ENCODE data around the gene HADHA.

HADHA gene

GRCh38 chr2:26243470-26244308 lies 743 bp downstream of the HADHA start:
- peak; percentile 36 for DNase-seq

GRCh38 chr2:26241928-26242436 lies 2.5 kb downstream of the HADHA start:
- DNase-seq = no peak

GRCh38 chr2:26238311-26238958 lies 6.0 kb downstream of the HADHA start:
- DNase-seq = no peak

GRCh38 chr2:26237868-26238267 lies 6.6 kb downstream of the HADHA start:
- DNase-seq = no peak

- no peak for DNase-seq
These were observed 9.3 kb downstream of the HADHA start for GRCh38 chr2:26235089-26235488.

GRCh38 chr2:26230806-26231205 lies 13.6 kb downstream of the HADHA start:
- no peak for DNase-seq

GRCh38 chr2:26229595-26229994 lies 14.8 kb downstream of the HADHA start:
- DNase-seq = no peak

GRCh38 chr2:26224095-26224494 lies 20.3 kb downstream of the HADHA start:
- no peak for DNase-seq

- no peak for DNase-seq
These were observed 21.4 kb downstream of the HADHA start for GRCh38 chr2:26223018-26223417.

GRCh38 chr2:26217720-26218119 lies 26.7 kb downstream of the HADHA start:
- no peak for DNase-seq

- DNase-seq = no peak
These were observed 27.8 kb downstream of the HADHA start for GRCh38 chr2:26216587-26216986.

- DNase-seq = no peak
These were observed 28.6 kb downstream of the HADHA start for GRCh38 chr2:26215833-26216232.

GRCh38 chr2:26214759-26215158 lies 29.7 kb downstream of the HADHA start:
- DNase-seq = no peak

GRCh38 chr2:26212011-26212410 lies 32.4 kb downstream of the HADHA start:
- no peak for DNase-seq

- no peak for DNase-seq
These were observed 40.5 kb downstream of the HADHA start for GRCh38 chr2:26203906-26204305.

- DNase-seq = no peak
These were observed 41.4 kb downstream of the HADHA start for GRCh38 chr2:26202981-26203490.

- no peak for DNase-seq
These were observed 46.9 kb downstream of the HADHA start for GRCh38 chr2:26197516-26197915.

GRCh38 chr2:26196683-26197418 lies 47.6 kb downstream of the HADHA start:
- peak; percentile 61 for DNase-seq

GRCh38 chr2:26195040-26195984 lies 49.1 kb downstream of the HADHA start:
- DNase-seq = no peak

- DNase-seq = no peak
These were observed 50.7 kb downstream of the HADHA start for GRCh38 chr2:26193578-26194231.

- DNase-seq = no peak
These were observed 52.9 kb downstream of the HADHA start for GRCh38 chr2:26191316-26192159.

Data from inflammatory macrophage treated with lipopolysaccharide for 4 hours (primary cell).